Measurements from ENCODE around the gene IER3IP1. TPM values are rescaled to one million over a fixed set of nuclear protein-coding genes. Genes with fewer than 3 reads are reported as not detected.
"Not testable (repeated sequence)": the region's sequence is repeated elsewhere in the genome, so short reads cannot be mapped to it uniquely, and the experiment has no call there.

Gene IER3IP1
- total and polyA plus RNA-seq, 8 donors, result 2.7 to 15.4 (median 5.5) TPM

- 69 to 74% methylated on average over 5 of the region's 5 CpGs for WGBS, 2 donors
- H3K9me3 ChIP-seq, result no peaks in the 10 kb centered on the region
- peak in 2 of 4 donors; percentile 36 to 40 for ATAC-seq
- no peaks in the 10 kb centered on the region for H3K36me3 ChIP-seq
- TF ChIP-seq CTCF (IDR thresholded peaks at IDR 0.05), result no peak
- H3K27me3 ChIP-seq, result no peaks in the 10 kb centered on the region
- FAIRE-seq, result no peak
- H3K4me1 ChIP-seq, result peaks cover 0 to 5% (median 5%) of the 10 kb centered on the region in 3 donors
- DNase-seq, result no peak
- no peak overlapping the region for H3K27ac ChIP-seq
- no peak overlapping the region for H3K4me3 ChIP-seq
- intact Hi-C loops (cut with DNase I), result no loop called here
Observed at GRCh38 chr18:47163241-47163640, 12.9 kb downstream of the IER3IP1 start.

- no peak for TF ChIP-seq CTCF (IDR thresholded peaks at IDR 0.05)
- intact Hi-C loops (cut with DNase I), result no loop called here
- no peak for DNase-seq
- no peaks in the 10 kb centered on the region for H3K4me1 ChIP-seq
- FAIRE-seq, result no peak
- no peaks in the 10 kb centered on the region for H3K27me3 ChIP-seq
- no peaks in the 10 kb centered on the region for H3K9me3 ChIP-seq
- 97% methylated on average over 5 of the region's 5 CpGs for WGBS, 2 donors
- no peak for ATAC-seq
- H3K4me3 ChIP-seq, result no peak overlapping the region
- H3K36me3 ChIP-seq, result no peaks in the 10 kb centered on the region
- H3K27ac ChIP-seq, result no peak overlapping the region
Observed at GRCh38 chr18:47160256-47160655, 15.9 kb downstream of the IER3IP1 start.

- WGBS, 2 donors, result 95 to 96% methylated on average over 16 of the region's 16 CpGs
- not testable (repeated sequence) for ATAC-seq, FAIRE-seq
Observed at GRCh38 chr18:47158404-47158803, 17.8 kb downstream of the IER3IP1 start.

GRCh38 chr18:47151439-47151838 lies 24.7 kb downstream of the IER3IP1 start:
- TF ChIP-seq CTCF (IDR thresholded peaks at IDR 0.05), result no peak
- intact Hi-C loops (cut with DNase I), result no loop called here
- H3K4me3 ChIP-seq, result peak overlapping the region in 2 of 4 donors; percentile 78 to 88
- H3K9me3 ChIP-seq, result no peaks in the 10 kb centered on the region
- FAIRE-seq, result no peak
- DNase-seq, result no peak
- peaks cover 0 to 14% (median 0%) of the 10 kb centered on the region in 3 donors for H3K4me1 ChIP-seq
- no peaks in the 10 kb centered on the region for H3K27me3 ChIP-seq
- peak overlapping the region in 3 of 4 donors; percentile 82 to 90 (median 88) for H3K27ac ChIP-seq
- peaks cover 0 to 5% (median 0%) of the 10 kb centered on the region in 3 donors for H3K36me3 ChIP-seq
- ATAC-seq, result no peak

More at GRCh38 chr18:47158404-47158803, 17.8 kb downstream of the IER3IP1 start:
- intact Hi-C loops (cut with DNase I); H3K36me3 ChIP-seq; H3K27me3 ChIP-seq; DNase-seq; H3K4me3 ChIP-seq; H3K27ac ChIP-seq; H3K9me3 ChIP-seq; H3K4me1 ChIP-seq: not testable (repeated sequence)

GRCh38 chr18:47150824-47151366 lies 25.3 kb downstream of the IER3IP1 start:
- H3K9me3 ChIP-seq, result no peaks in the 10 kb centered on the region
- FAIRE-seq, result no peak
- DNase-seq, result peak in 2 of 6 donors; percentile 14 to 20
- intact Hi-C loops (cut with DNase I), result no loop called here
- peak overlapping the region; percentile 56 to 97 (median 83) for H3K4me3 ChIP-seq
- H3K27me3 ChIP-seq, result no peaks in the 10 kb centered on the region
- peak overlapping the region; percentile 67 to 90 (median 85) for H3K27ac ChIP-seq
- peak; percentile 28 to 50 (median 42) for ATAC-seq
- 2% methylated on average over 13 of the region's 13 CpGs for WGBS, 2 donors
- H3K4me1 ChIP-seq, result peaks cover 0 to 14% (median 0%) of the 10 kb centered on the region in 3 donors
- peaks cover 0 to 5% (median 0%) of the 10 kb centered on the region in 3 donors for H3K36me3 ChIP-seq
- no peak for TF ChIP-seq CTCF (IDR thresholded peaks at IDR 0.05)

Data from pancreas (tissue), 10 donors.